ENCODE results near the gene PIGBOS1. TPM values are rescaled to one million over a fixed set of nuclear protein-coding genes. Genes with fewer than 3 reads are reported as not detected.
A peak's percentile ranks its signal among the peaks of the same experiment; 100 is the strongest.

PIGBOS1 gene, protein sequence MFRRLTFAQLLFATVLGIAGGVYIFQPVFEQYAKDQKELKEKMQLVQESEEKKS
- 10 to 100 TPM; 10.4 to 30.4 (median 12.0) TPM for total RNA-seq

DNA sequence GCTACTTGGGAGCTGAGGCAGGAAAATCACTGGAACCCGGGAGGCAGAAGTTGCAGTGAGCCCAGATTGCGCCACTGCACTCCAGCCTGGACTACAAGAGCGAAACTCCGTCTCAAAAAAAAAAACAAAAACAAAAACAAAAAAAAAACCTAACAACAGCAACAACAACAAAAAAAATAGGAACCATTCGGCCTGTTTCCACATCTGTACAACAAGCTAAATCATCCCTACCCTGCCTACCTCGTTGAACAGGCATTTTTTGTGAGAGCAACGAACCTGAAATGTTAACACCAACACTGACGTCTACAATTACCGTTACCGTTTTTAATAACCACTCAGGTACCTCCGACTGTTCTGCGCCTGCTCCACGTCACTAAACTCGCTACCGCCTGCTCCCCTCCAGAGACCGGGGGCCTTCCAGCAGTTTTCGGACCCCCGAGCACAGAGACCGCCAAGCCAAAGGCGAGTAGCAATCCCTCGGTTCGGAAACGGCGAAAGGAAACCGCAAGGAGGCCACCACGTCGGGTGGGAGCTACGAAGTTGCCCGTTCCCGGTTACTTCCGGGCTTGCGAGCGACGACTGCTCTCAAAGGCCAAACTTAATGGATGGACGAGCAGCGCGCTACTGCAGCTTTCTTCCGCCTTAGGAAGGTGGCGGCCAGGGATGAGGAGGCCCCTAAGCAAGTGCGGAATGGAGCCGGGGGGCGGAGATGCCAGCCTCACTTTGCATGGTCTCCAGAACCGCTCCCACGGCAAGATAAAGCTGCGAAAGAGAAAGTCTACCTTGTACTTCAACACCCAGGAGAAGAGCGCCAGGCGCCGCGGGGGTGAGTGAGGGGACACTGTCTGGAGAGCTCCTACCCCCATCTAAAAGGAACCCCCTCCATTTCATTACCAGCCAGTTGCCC lies at the start of gene PIGBOS1, which contains the start of gene PIGB:
TSS of gene PIGBOS1 (minus strand) at position 536 of the 907 bp plus-strand sequence. CDS start 1,331 bp downstream, outside the sequence.
TSS of gene PIGB (plus strand) at position 635 of the 907 bp plus-strand sequence. CDS start at position 664, 29 bp downstream.
- DNase-seq (ENCODE audit: low spot score in 2 of 2) = peak; percentile 80 to 96
- intact Hi-C loops (cut with DNase I; ENCODE audit: low total_unique reads) = no loop called here
- H3K4me3 ChIP-seq (ENCODE audit: low read depth, poor library complexity, severe bottlenecking) = peak within 1 kb of the TSS; percentile 71
- WGBS, 2 donors = 0 to 1% methylated on average over 38 to 39 of the region's 49 CpGs
- TF ChIP-seq, protein P1, sequence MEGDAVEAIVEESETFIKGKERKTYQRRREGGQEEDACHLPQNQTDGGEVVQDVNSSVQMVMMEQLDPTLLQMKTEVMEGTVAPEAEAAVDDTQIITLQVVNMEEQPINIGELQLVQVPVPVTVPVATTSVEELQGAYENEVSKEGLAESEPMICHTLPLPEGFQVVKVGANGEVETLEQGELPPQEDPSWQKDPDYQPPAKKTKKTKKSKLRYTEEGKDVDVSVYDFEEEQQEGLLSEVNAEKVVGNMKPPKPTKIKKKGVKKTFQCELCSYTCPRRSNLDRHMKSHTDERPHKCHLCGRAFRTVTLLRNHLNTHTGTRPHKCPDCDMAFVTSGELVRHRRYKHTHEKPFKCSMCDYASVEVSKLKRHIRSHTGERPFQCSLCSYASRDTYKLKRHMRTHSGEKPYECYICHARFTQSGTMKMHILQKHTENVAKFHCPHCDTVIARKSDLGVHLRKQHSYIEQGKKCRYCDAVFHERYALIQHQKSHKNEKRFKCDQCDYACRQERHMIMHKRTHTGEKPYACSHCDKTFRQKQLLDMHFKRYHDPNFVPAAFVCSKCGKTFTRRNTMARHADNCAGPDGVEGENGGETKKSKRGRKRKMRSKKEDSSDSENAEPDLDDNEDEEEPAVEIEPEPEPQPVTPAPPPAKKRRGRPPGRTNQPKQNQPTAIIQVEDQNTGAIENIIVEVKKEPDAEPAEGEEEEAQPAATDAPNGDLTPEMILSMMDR (IDR thresholded peaks at IDR 0.05) = no peak
- TF ChIP-seq POLR2A (IDR thresholded peaks at IDR 0.05) = no peak

DNA sequence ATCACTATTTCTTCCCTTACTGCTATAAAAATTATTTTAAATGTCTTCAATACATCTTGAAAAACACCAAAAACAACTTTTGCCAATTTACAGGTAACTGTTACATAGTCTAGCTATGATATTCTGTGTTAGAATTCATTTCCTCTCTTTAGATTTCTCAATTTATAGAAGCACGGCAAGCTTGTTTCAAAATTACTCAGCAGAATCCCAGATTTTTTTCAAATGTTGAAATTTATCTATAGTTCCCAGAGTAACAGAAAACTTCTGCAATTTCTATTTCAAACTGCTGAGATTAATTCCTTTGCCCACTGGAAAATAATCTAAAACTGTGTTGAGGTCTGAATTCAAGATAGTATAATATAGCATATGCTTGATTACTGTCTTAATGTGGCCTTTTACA lies 48.1 kb upstream of the PIGBOS1 start:
- intact Hi-C loops (cut with DNase I; ENCODE audit: low total_unique reads) = no loop called here
- DNase-seq (ENCODE audit: low spot score in 2 of 2) = no peak
- no peak overlapping the region for H3K4me3 ChIP-seq (ENCODE audit: low read depth, poor library complexity, severe bottlenecking)
- WGBS, 2 donors = 84 to 87% methylated on average over 1 of the region's 1 CpG
- no peak for TF ChIP-seq POLR2A (IDR thresholded peaks at IDR 0.05)
- TF ChIP-seq, protein P1 (IDR thresholded peaks at IDR 0.05) = no peak

DNA sequence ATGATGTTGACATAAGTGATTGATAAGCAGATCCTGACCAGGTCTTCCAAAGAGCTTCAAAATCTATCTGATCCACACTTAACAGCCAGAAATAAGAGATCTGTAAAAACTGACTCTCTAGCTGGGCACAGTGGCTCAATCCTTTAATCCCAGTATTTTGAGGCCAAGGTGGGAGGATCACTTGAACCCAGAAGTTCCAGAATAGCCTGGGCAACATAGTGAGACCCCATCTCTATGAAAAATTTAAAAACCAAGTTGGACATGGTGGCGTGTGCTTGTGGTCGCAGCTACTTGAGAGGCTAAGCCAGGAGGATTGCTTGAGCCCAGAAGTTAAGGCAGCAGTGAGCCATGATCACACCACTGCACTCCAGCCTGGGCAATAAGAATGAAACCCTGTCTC lies 43.7 kb upstream of the PIGBOS1 start:
- no peak for DNase-seq (ENCODE audit: low spot score in 2 of 2)
- intact Hi-C loops (cut with DNase I; ENCODE audit: low total_unique reads) = no loop called here
- no peak for TF ChIP-seq POLR2A (IDR thresholded peaks at IDR 0.05)
- TF ChIP-seq, protein P1 (IDR thresholded peaks at IDR 0.05) = no peak
- WGBS, 2 donors = 100% methylated on average over 2 of the region's 2 CpGs
- H3K4me3 ChIP-seq (ENCODE audit: low read depth, poor library complexity, severe bottlenecking) = no peak overlapping the region

DNA sequence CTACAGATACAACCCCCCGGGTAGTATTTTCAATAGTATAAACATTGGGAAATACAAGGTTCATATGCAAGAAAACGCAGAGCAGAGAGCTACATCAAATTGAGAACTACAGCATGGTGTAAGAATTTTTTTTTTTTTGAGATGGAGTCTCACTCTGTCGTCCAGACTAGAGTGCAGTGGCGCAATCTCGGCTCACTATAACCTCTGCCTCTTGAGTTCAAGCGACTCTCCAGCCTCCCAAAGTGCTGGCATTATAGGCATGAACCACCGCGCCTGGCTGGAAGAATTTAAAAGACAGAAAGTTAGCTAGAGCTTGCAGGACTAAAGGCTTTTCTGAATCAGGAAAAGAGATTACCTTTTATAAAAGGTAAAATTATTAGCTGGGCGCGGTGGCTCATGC lies 42.1 kb upstream of the PIGBOS1 start:
- WGBS, 2 donors = 91 to 94% methylated on average over 10 of the region's 10 CpGs
- TF ChIP-seq, protein P1 (IDR thresholded peaks at IDR 0.05) = no peak
- TF ChIP-seq POLR2A (IDR thresholded peaks at IDR 0.05) = no peak
- intact Hi-C loops (cut with DNase I; ENCODE audit: low total_unique reads) = no loop called here
- DNase-seq (ENCODE audit: low spot score in 2 of 2) = no peak
- no peak overlapping the region for H3K4me3 ChIP-seq (ENCODE audit: low read depth, poor library complexity, severe bottlenecking)

DNA sequence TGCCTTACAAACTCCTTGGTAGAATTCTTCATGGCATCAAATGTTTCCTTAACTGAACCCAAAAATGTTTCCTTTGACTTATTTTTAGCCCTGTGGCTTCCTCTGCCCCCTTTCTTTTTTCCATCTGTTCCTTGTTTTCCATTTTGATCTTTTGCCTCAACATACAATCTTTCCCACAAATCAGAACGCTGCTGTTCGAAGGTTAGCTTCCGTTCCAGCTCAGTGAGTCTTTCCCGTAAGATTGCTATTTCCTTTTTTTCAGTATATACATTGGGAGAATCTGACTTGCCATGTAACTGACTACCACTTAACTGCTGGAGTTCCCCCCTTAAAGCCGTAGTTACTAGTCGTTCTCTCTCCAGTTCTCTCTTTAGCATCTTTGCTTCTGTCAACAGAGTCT lies 41.3 kb upstream of the PIGBOS1 start:
- TF ChIP-seq POLR2A (IDR thresholded peaks at IDR 0.05) = no peak
- TF ChIP-seq, protein P1 (IDR thresholded peaks at IDR 0.05) = no peak
- intact Hi-C loops (cut with DNase I; ENCODE audit: low total_unique reads) = no loop called here
- DNase-seq (ENCODE audit: low spot score in 2 of 2) = no peak
- WGBS, 2 donors = 68 to 69% methylated on average over 6 of the region's 6 CpGs
- H3K4me3 ChIP-seq (ENCODE audit: low read depth, poor library complexity, severe bottlenecking) = no peak overlapping the region

Data from lower leg skin (tissue), 4 donors.